Activated CD8-positive, alpha-beta T cell treated with anti-CD3 and anti-CD28 coated beads for 36 hours (primary cell): ENCODE data around the gene DNAI1. TPM values are rescaled to one million over a fixed set of nuclear protein-coding genes. Genes with fewer than 3 reads are reported as not detected.

Source experiments
- ATAC-seq: fragments of 200-7000 bp; cut with Tn5 transposase; one replicate; pipeline ENCODE4 v1.10.0; 2021; ENCODE audit warnings: mild to moderate bottlenecking, moderate library complexity
- CTCF ChIA-PET: fragments of 350-600 bp; sonication (Branson Sonifier 250); formaldehyde crosslinking; loops from one replicate; lab custom pipeline; 2021; ENCODE audit warnings: antibody characterized with exemption; lab: Charles Lee
- POLR2A ChIA-PET: fragments of 350-600 bp; sonication (Branson Sonifier 250); formaldehyde crosslinking; loops from one replicate; lab custom pipeline; 2021; ENCODE audit warnings: antibody characterized with exemption; lab: Charles Lee
- DNase-seq: peaks from one replicate; pipeline ENCODE4 v3.0.0-alpha.2; 2020
- H3K27ac Mint-ChIP-seq: one replicate; pipeline ENCODE4 v1.8.0; 2021; ENCODE audit warnings: mild to moderate bottlenecking, mixed read lengths
- H3K27me3 Mint-ChIP-seq: one replicate; pipeline ENCODE4 v1.8.0; 2021; ENCODE audit warnings: mixed read lengths
- H3K36me3 Mint-ChIP-seq: one replicate; pipeline ENCODE4 v1.8.0; 2021; ENCODE audit warnings: low read depth, mixed read lengths
- H3K4me1 Mint-ChIP-seq: one replicate; pipeline ENCODE4 v1.8.0; 2021; ENCODE audit warnings: low read depth, mixed read lengths
- H3K4me3 Mint-ChIP-seq: one replicate; pipeline ENCODE4 v1.8.0; 2021; ENCODE audit warnings: mild to moderate bottlenecking, moderate library complexity, mixed read lengths
- H3K9me3 Mint-ChIP-seq: one replicate; pipeline ENCODE4 v1.8.0; 2021; ENCODE audit warnings: mixed read lengths
- intact Hi-C: fragments of 100-400 bp; cut with micrococcal nuclease; formaldehyde crosslinking; loops from one replicate; pipeline ENCODE4 v1.10.0; 2022
- total RNA-seq, 2 experiments: library from RNA; stranded (reverse); gene quantifications; one replicate each; pipeline ENCODE4 v1.2.3, GENCODE V29; 2021
- TF ChIP-seq, protein P1 (sequence below): fragments of 200-600 bp; IDR thresholded peaks from one replicate; pipeline ENCODE4 v1.8.0; 2022; ENCODE audit warnings: antibody characterized with exemption, mild to moderate bottlenecking

Gene DNAI1
- total RNA-seq, 2 experiments from 2014 or later = 0.18 TPM; not detected in 1

DNA sequence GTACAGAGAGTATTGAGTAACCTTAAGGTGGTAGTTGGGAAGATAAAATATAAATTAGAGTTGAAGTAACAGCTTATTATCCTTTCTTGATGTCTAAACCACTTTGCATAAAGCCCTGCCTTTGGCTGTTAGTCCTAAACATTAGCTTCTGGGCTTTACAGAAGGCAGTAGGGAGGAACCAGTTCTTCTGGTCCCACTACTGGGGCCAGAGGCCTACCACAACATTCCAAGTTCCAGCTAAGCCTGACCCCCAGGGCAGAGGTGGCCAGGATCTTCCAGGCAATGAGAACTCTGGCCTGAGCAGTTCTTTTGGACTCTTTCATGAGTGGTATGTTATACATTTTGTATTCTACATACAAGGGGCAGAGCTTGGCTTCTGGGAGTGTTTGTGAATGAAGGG lies 26.1 kb downstream of the DNAI1 start:
- H3K27me3 Mint-ChIP-seq = peaks cover 10% of the 10 kb centered on the region
- intact Hi-C loops = no loop called here
- H3K36me3 Mint-ChIP-seq = no peaks in the 10 kb centered on the region
- no peak overlapping the region for H3K4me3 Mint-ChIP-seq
- ChIA-PET CTCF (interaction anchor here (0.6 to 2.4 kb wide), 3 partner anchors 16 to 81 kb away, joined by 3 to 10 read pairs (median 5); no protein-coding TSS in a partner anchor), POLR2A (no interaction called here)
- no peaks in the 10 kb centered on the region for H3K9me3 Mint-ChIP-seq
- ATAC-seq = no peak
- H3K4me1 Mint-ChIP-seq = no peaks in the 10 kb centered on the region
- no peak overlapping the region for H3K27ac Mint-ChIP-seq
- TF ChIP-seq, protein P1, sequence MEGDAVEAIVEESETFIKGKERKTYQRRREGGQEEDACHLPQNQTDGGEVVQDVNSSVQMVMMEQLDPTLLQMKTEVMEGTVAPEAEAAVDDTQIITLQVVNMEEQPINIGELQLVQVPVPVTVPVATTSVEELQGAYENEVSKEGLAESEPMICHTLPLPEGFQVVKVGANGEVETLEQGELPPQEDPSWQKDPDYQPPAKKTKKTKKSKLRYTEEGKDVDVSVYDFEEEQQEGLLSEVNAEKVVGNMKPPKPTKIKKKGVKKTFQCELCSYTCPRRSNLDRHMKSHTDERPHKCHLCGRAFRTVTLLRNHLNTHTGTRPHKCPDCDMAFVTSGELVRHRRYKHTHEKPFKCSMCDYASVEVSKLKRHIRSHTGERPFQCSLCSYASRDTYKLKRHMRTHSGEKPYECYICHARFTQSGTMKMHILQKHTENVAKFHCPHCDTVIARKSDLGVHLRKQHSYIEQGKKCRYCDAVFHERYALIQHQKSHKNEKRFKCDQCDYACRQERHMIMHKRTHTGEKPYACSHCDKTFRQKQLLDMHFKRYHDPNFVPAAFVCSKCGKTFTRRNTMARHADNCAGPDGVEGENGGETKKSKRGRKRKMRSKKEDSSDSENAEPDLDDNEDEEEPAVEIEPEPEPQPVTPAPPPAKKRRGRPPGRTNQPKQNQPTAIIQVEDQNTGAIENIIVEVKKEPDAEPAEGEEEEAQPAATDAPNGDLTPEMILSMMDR = no peak
- DNase-seq = no peak

DNA sequence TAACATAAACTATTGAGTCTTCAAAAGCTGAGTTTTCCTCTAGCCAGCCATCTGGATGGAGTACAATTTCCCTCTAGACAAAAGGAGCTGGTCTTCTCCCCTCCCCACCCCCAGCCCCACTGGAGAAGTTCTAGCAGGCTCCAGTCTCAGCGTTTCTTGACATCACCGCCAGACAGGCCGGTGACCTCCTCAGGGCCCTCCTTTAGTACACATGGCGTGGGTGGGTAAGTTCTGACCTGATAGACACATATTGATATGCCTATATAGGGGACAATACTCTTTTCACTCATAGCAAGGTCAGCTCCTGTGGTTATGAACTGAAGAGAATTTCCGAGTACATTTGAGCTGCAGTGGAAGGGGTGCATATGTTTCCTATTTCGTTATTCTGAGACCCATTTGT lies 27.2 kb downstream of the DNAI1 start:
- TF ChIP-seq, protein P1 = no peak
- DNase-seq (no peak), ATAC-seq (no peak)
- no peak overlapping the region for H3K4me3 Mint-ChIP-seq
- intact Hi-C loops = no loop called here
- no peak overlapping the region for H3K27ac Mint-ChIP-seq
- H3K9me3 Mint-ChIP-seq = no peaks in the 10 kb centered on the region
- H3K4me1 Mint-ChIP-seq = no peaks in the 10 kb centered on the region
- ChIA-PET POLR2A (no interaction called here), CTCF (interaction anchor here (1.6 to 2.4 kb wide), 2 partner anchors 15 to 82 kb away, joined by 5 to 10 read pairs; no protein-coding TSS in a partner anchor)
- H3K27me3 Mint-ChIP-seq = peaks cover 12% of the 10 kb centered on the region
- no peaks in the 10 kb centered on the region for H3K36me3 Mint-ChIP-seq

DNA sequence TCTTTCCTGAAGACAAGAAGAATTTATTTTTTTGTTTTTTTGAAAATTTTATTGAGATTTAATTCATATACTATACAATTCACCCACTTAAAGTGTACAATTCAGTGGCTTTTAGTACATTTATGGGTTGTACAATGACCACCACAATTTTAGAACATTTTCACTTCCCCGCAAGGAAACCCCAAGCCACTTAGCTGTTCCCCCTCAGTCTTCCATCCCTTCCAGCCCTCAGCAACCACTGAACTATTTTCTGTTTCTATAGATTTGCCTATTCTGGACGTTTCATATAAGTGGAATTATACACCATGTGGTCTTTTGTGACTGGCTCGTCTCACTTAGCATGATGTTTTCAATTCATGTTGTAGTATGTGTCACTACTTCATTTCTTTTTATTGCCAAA lies 28.0 kb downstream of the DNAI1 start:
- TF ChIP-seq, protein P1 = no peak
- H3K4me3 Mint-ChIP-seq = no peak overlapping the region
- no peaks in the 10 kb centered on the region for H3K9me3 Mint-ChIP-seq
- no peak for ATAC-seq
- CTCF ChIA-PET = interaction anchor here (0.6 to 2.4 kb wide), 2 partner anchors 43 to 83 kb away, joined by 3 to 10 read pairs; no protein-coding TSS in a partner anchor
- H3K4me1 Mint-ChIP-seq = no peaks in the 10 kb centered on the region
- H3K27me3 Mint-ChIP-seq = peaks cover 16% of the 10 kb centered on the region
- no peak for DNase-seq
- H3K27ac Mint-ChIP-seq = no peak overlapping the region
- POLR2A ChIA-PET = no interaction called here
- no peaks in the 10 kb centered on the region for H3K36me3 Mint-ChIP-seq
- intact Hi-C loops = no loop called here

DNA sequence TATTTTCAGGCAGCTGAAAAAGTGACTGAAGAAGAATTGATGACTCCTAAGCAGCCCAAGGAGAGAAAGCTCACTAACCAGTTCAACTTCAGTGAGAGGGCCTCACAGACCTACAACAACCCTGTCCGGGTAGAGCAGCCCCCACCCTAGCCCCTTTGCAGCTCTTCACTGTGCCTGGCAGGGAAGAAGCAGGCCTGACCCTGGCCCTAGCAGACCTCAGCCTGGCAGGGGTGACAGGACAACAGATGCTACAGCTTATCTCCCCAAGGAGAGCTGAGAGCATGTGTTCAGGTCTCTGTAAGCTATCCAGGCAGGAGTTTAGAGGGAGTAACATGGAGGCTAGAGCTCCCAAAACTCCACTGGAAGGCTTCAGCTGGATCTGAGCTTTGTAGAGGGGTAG lies 31.8 kb downstream of the DNAI1 start:
- POLR2A ChIA-PET = no interaction called here
- intact Hi-C loops = no loop called here
- Mint-ChIP-seq H3K27ac (no peak overlapping the region), H3K4me3 (no peak overlapping the region), H3K9me3 (no peaks in the 10 kb centered on the region), H3K4me1 (no peaks in the 10 kb centered on the region), H3K36me3 (no peaks in the 10 kb centered on the region), H3K27me3 (peaks cover 18% of the 10 kb centered on the region)
- DNase-seq (no peak), ATAC-seq (no peak)
- TF ChIP-seq, protein P1 = no peak
- CTCF ChIA-PET = interaction anchor here (0.9 to 2.1 kb wide), 6 partner anchors 10 to 101 kb away, joined by 3 to 8 read pairs (median 6); no protein-coding TSS in a partner anchor

DNA sequence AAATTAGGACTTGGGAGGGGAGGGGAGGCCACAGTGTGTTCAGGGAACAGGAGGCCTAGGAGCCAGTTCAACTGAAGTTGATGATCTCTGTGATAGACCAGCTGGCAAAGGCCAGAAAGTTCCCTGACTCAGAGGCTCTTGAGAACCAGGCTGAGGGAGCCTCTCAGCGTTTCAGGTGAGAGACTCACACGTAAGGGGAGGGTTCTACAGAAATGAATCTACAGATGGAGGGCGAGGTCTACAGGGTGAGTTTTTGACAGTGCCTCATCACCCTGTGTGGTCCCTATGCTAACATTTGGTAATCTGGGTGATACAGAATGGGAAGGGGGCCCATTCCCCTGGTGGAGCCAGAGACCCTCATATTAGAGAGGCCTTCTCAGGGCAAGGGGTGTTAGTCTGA lies 32.2 kb downstream of the DNAI1 start:
- TF ChIP-seq, protein P1 = no peak
- no peak overlapping the region for H3K4me3 Mint-ChIP-seq
- intact Hi-C loops = no loop called here
- POLR2A ChIA-PET = no interaction called here
- DNase-seq (no peak), ATAC-seq (no peak)
- H3K9me3 Mint-ChIP-seq = no peaks in the 10 kb centered on the region
- CTCF ChIA-PET = interaction anchor here (0.9 to 2.1 kb wide), 5 partner anchors 9 to 100 kb away, joined by 3 to 7 read pairs (median 5); no protein-coding TSS in a partner anchor
- H3K36me3 Mint-ChIP-seq = no peaks in the 10 kb centered on the region
- H3K4me1 Mint-ChIP-seq = no peaks in the 10 kb centered on the region
- H3K27me3 Mint-ChIP-seq = peaks cover 18% of the 10 kb centered on the region
- H3K27ac Mint-ChIP-seq = no peak overlapping the region
